ENCODE measurements around the gene INO80D. TPM values are rescaled to one million over a fixed set of nuclear protein-coding genes. Genes with fewer than 3 reads are reported as not detected.

The INO80D gene
- total and polyA plus RNA-seq, 2 of the 13 experiments (the other 11 are each of a cell fraction or from before 2014, with no cell fraction given): 7.6 to 7.9 TPM

DNA sequence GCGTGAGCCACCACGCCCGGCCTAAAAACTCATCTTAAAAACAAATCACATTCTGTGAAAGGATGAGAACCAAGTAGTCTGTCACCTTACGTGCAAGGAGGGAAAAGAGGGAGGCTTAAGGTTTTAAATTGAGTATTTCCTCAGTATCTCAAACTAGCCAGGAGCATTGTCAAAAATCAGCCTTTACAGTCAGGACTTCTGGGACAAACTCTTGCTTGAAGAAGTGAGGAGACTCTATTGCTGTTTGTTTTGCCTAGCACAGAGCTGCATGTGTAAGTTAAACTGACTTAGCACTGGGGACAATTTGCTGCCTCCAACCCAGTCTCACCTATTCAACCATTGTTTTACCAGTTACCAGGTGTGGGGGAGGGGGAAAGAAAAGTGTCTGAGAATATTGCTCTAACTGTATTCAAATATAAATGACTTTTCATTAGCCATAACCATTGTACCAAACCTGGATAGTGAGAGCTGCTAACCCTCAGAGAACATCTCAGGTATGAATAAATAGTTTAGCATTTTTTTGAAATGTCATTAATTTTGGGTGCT, 3.6 kb downstream of the INO80D start:
- TF ChIP-seq TCF12 (IDR thresholded peaks at IDR 0.05): no peak
- 0 out of 2 replicates have a peak, but pooled peaks have one; percentile 34 for TF ChIP-seq TCF12 (CRISPR knock-in tag; IDR thresholded peaks at IDR 0.05)
- TF ChIP-seq SAP130 (CRISPR knock-in tag; IDR thresholded peaks at IDR 0.05; ENCODE audit: low read depth): 0 out of 2 replicates have a peak, but pooled peaks have one; percentile 15
- no peak for TF ChIP-seq NFE2L2 (IDR thresholded peaks at IDR 0.05; ENCODE audit: low read length)
- no peak for TF ChIP-seq SOX13 (IDR thresholded peaks at IDR 0.05)
- peak in 1 of 2 experiments; percentile 52; a peak in 2 of 4 replicates for TF ChIP-seq SOX13 (CRISPR knock-in tag; conservative IDR thresholded peaks at IDR 0.05 in 1 of 2, IDR thresholded peaks at IDR 0.05 in 1 of 2)
- TF ChIP-seq, protein P1, sequence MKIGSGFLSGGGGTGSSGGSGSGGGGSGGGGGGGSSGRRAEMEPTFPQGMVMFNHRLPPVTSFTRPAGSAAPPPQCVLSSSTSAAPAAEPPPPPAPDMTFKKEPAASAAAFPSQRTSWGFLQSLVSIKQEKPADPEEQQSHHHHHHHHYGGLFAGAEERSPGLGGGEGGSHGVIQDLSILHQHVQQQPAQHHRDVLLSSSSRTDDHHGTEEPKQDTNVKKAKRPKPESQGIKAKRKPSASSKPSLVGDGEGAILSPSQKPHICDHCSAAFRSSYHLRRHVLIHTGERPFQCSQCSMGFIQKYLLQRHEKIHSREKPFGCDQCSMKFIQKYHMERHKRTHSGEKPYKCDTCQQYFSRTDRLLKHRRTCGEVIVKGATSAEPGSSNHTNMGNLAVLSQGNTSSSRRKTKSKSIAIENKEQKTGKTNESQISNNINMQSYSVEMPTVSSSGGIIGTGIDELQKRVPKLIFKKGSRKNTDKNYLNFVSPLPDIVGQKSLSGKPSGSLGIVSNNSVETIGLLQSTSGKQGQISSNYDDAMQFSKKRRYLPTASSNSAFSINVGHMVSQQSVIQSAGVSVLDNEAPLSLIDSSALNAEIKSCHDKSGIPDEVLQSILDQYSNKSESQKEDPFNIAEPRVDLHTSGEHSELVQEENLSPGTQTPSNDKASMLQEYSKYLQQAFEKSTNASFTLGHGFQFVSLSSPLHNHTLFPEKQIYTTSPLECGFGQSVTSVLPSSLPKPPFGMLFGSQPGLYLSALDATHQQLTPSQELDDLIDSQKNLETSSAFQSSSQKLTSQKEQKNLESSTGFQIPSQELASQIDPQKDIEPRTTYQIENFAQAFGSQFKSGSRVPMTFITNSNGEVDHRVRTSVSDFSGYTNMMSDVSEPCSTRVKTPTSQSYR (CRISPR knock-in tag; IDR thresholded peaks at IDR 0.05; ENCODE audit: borderline replicate concordance): peak; percentile 67; the same call in 1 of the 2 replicates
- TF ChIP-seq, protein P2, sequence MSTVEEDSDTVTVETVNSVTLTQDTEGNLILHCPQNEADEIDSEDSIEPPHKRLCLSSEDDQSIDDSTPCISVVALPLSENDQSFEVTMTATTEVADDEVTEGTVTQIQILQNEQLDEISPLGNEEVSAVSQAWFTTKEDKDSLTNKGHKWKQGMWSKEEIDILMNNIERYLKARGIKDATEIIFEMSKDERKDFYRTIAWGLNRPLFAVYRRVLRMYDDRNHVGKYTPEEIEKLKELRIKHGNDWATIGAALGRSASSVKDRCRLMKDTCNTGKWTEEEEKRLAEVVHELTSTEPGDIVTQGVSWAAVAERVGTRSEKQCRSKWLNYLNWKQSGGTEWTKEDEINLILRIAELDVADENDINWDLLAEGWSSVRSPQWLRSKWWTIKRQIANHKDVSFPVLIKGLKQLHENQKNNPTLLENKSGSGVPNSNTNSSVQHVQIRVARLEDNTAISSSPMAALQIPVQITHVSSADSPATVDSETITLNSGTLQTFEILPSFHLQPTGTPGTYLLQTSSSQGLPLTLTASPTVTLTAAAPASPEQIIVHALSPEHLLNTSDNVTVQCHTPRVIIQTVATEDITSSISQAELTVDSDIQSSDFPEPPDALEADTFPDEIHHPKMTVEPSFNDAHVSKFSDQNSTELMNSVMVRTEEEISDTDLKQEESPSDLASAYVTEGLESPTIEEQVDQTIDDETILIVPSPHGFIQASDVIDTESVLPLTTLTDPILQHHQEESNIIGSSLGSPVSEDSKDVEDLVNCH (CRISPR knock-in tag; IDR thresholded peaks at IDR 0.05): no peak
- no peak for TF ChIP-seq ZC3H13 (CRISPR knock-in tag; IDR thresholded peaks at IDR 0.05)
- peak; percentile 33; the same call in 1 of the 2 replicates for TF ChIP-seq SOX5 (CRISPR knock-in tag; IDR thresholded peaks at IDR 0.05; ENCODE audit: borderline replicate concordance)
- no TSS peak for BruUV-seq (replicated peaks)
- ATAC-seq (no peak), DNase-seq (ENCODE audit: low spot score) (no peak), FAIRE-seq (no peak)
- H3K9me3 ChIP-seq (ENCODE audit: low read length): no peaks in the 10 kb centered on the region
- no peaks in the 10 kb centered on the region for H3K36me3 ChIP-seq (replicated peaks in 1 of 2; ENCODE audit: control insufficient read depth in 1 of 2, insufficient read depth in 2 of 2, low read length in 2 of 2)
- peak overlapping the region; percentile 48 for H3K27ac ChIP-seq (ENCODE audit: extremely low read length, insufficient read depth, low read length)
- in situ Hi-C loops (cut with HindIII; ENCODE audit: extremely low pct_ligation_motif_present, low pct_unique_long_range_greater_than_20kb) (no loop called here), intact Hi-C loops (cut with micrococcal nuclease; ENCODE audit: unreplicated experiment) (no loop called here)
- H4K20me1 ChIP-seq (ENCODE audit: insufficient read depth, low read length): no peaks in the 10 kb centered on the region
- H3K4me2 ChIP-seq (ENCODE audit: low read depth, low read length): peak overlapping the region; percentile 85; the same call in 1 of the 2 replicates
- no peak overlapping the region for H3K9ac ChIP-seq (ENCODE audit: insufficient read depth, low read depth, low read length)
- CTCF ChIA-PET (ENCODE audit: low intra/inter-chr PET ratio, low total read pairs): no interaction called here
- POLR2A ChIA-PET: no interaction called here
- peaks cover 63% of the 10 kb centered on the region for H3K4me1 ChIP-seq (ENCODE audit: insufficient read depth, low read length)
- H3K79me2 ChIP-seq (ENCODE audit: insufficient read depth, low read length): peaks cover 86% of the 10 kb centered on the region
- H3K4me3 ChIP-seq (replicated peaks in 1 of 3; ENCODE audit: insufficient read depth in 1 of 3, low read depth in 2 of 3, low read length in 3 of 3): no peak overlapping the region; a peak in 1 of 6 replicates
- H2AFZ ChIP-seq (ENCODE audit: low read length): no peak overlapping the region
- WGBS (ENCODE audit: low lambda C conversion rate): 98% methylated on average over 4 of the region's 4 CpGs
- H3K27me3 ChIP-seq (ENCODE audit: control insufficient read depth in 1 of 2, insufficient read depth in 2 of 2, low read length in 2 of 2): no peaks in the 10 kb centered on the region; a peak in 2 of 5 replicates

Measured in HepG2 (cell line).